GM12892 (cell line): ENCODE measurements around the gene DHRS1.

Experiments used
- POLR2A ChIP-seq: IDR thresholded peaks from 2 replicates; pipeline ENCODE4 v1.6.1; 2011; ENCODE audit warnings: low read depth, low read length, control low read depth
- TAF1 ChIP-seq: IDR thresholded peaks from 2 replicates; pipeline ENCODE4 v1.6.1; 2011; ENCODE audit warnings: low read depth, mild to moderate bottlenecking, control low read depth, low read length, borderline replicate concordance

DNA sequence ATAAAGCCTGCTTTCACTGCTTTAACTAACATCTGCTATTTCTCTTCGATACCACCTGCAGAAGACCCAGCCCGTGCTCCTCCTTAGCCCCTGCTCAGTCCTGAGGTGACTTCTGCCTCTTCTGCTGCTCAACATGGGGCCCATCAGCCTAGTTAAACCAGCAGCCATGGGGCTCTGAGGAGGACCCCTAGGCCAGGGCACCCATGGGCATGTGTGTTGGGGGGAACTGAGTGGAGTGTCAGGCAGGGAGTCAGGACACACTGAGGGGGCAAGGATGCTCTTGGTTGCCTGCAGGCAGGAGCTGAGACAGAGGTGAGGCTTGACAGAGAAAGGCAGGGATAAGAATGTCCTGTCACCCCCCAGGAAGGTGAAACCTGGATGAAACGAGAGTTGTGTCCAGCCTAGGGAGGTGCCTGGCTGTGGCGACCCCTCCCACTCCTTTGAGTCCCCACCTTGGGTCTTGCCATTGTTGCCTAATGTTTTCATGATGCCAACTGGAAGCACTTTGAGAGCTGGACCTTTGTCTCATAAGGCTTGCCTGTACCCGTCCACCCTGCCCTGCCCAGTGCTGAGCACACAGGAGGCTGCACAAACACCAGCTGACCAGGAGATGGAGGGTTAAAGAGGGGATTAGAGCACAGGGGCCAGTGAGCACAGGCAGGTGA is 15.7 kb downstream of the DHRS1 start:
- TF ChIP-seq POLR2A (no peak), TAF1 (no peak)
